Stimulated activated naive CD8-positive, alpha-beta T cell treated with anti-CD3 and anti-CD28 coated beads, Interleukin-15, amount 100 ng/mL, for 72 hours (primary cell): ENCODE results near the gene MAST1.
A peak's percentile ranks its signal among the peaks of the same experiment; 100 is the strongest.

ENCODE experiments used
- ATAC-seq: fragments of 150-1000 bp; cut with Tn5 transposase; 2 replicates; pipeline ENCODE4 v1.10.0; 2021; ENCODE audit warnings: mild to moderate bottlenecking, moderate library complexity
- DNase-seq, 2 donors: peaks; one replicate each; pipeline ENCODE4 v3.0.0; 2021 to 2022
- H3K27ac Mint-ChIP-seq, 2 donors: one replicate each; pipeline ENCODE4 v1.8.0; 2022; ENCODE audit warnings: mild to moderate bottlenecking in 2 of 2, mixed read lengths in 2 of 2, moderate library complexity in 2 of 2
- H3K27me3 Mint-ChIP-seq: one replicate; pipeline ENCODE4 v1.8.0; 2022; ENCODE audit warnings: mixed read lengths
- H3K4me1 Mint-ChIP-seq: one replicate; pipeline ENCODE4 v1.8.0; 2022; ENCODE audit warnings: mild to moderate bottlenecking, mixed read lengths
- H3K4me3 Mint-ChIP-seq, 2 donors: one replicate each; pipeline ENCODE4 v1.8.0; 2022; ENCODE audit warnings: mild to moderate bottlenecking in 2 of 2, mixed read lengths in 2 of 2, moderate library complexity in 1 of 2
- H3K9me3 Mint-ChIP-seq, 2 donors: one replicate each; pipeline ENCODE4 v1.8.0; 2022; ENCODE audit warnings: mixed read lengths in 2 of 2

Gene MAST1

GRCh38 chr19:12871681-12872080 lies 33.4 kb downstream of the MAST1 start:
- Mint-ChIP-seq H3K4me3 (no peak overlapping the region), H3K27ac (no peak overlapping the region), H3K9me3 (peaks cover 0 to 3% of the 10 kb centered on the region in 2 donors), H3K27me3 (no peaks in the 10 kb centered on the region), H3K4me1 (peaks cover 21% of the 10 kb centered on the region)
- no peak for DNase-seq
- ATAC-seq, result no peak

GRCh38 chr19:12872255-12872654 lies 33.9 kb downstream of the MAST1 start:
- Mint-ChIP-seq H3K27me3 (no peaks in the 10 kb centered on the region), H3K4me1 (peaks cover 15% of the 10 kb centered on the region), H3K9me3 (peaks cover 0 to 3% of the 10 kb centered on the region in 2 donors), H3K4me3 (no peak overlapping the region), H3K27ac (no peak overlapping the region)
- DNase-seq, result no peak
- no peak for ATAC-seq

- Mint-ChIP-seq H3K27ac (peak overlapping the region in 1 of 2 donors; percentile 59), H3K9me3 (peaks cover 0 to 3% of the 10 kb centered on the region in 2 donors), H3K4me3 (peak overlapping the region; percentile 27 to 71), H3K4me1 (peaks cover 10% of the 10 kb centered on the region), H3K27me3 (no peaks in the 10 kb centered on the region)
- DNase-seq (peak; percentile 57 to 66), ATAC-seq (peak; percentile 72)
Observed at GRCh38 chr19:12872941-12873890, 34.9 kb downstream of the MAST1 start.

DNA sequence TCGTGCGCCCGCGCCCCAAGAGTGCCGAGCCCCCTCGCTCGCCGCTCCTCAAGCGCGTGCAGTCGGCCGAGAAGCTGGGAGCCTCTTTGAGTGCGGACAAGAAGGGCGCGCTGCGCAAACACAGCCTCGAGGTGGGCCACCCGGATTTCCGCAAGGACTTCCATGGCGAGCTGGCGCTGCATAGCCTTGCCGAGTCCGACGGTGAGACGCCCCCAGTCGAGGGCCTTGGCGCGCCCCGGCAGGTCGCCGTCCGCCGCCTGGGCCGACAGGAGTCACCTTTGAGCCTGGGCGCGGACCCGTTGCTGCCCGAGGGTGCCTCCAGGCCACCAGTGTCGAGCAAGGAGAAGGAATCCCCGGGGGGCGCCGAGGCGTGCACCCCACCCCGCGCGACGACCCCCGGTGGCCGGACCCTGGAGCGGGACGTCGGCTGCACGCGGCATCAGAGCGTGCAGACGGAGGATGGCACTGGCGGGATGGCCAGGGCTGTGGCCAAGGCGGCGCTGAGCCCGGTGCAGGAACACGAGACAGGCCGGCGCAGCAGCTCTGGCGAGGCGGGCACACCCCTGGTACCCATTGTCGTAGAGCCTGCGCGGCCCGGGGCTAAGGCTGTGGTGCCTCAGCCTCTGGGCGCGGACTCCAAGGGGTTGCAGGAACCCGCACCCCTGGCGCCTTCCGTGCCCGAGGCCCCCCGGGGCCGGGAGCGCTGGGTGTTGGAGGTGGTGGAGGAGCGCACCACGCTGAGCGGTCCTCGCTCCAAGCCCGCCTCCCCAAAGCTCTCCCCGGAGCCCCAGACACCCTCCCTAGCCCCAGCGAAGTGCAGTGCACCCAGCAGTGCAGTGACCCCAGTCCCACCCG lies 35.8 kb downstream of the MAST1 start:
- ATAC-seq, result peak; percentile 34
- Mint-ChIP-seq H3K4me3 (no peak overlapping the region), H3K9me3 (peaks cover 0 to 3% of the 10 kb centered on the region in 2 donors), H3K27me3 (no peaks in the 10 kb centered on the region), H3K27ac (peak overlapping the region in 1 of 2 donors; percentile 59), H3K4me1 (peaks cover 9% of the 10 kb centered on the region)
- no peak for DNase-seq

DNA sequence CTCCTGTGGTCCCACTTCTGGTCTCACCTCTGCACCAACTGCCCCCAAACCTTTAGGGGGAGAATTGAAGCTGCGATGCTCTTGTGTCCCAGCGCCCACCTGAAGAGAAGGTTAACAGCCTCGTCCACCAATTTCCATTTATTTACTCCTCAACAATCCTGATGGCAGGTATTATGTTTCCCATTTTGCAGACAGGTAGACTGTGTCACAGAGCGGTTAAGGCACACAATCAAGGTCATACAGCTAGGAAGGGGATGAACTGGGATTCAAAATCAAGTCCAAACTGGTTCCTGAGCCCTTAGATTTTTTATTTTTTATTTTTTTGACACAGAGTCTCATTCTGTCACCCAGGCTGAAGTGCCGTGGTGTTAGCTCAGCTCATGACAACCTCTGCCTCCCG lies 36.8 kb downstream of the MAST1 start:
- Mint-ChIP-seq H3K4me3 (no peak overlapping the region), H3K27me3 (no peaks in the 10 kb centered on the region), H3K9me3 (peaks cover 0 to 3% of the 10 kb centered on the region in 2 donors), H3K27ac (no peak overlapping the region), H3K4me1 (peaks cover 16% of the 10 kb centered on the region)
- no peak for ATAC-seq
- no peak for DNase-seq

- no peaks in the 10 kb centered on the region for H3K27me3 Mint-ChIP-seq
- peak overlapping the region; percentile 91 to 92 for H3K4me3 Mint-ChIP-seq
- H3K4me1 Mint-ChIP-seq, result peaks cover 45% of the 10 kb centered on the region
- peak; percentile 0 for ATAC-seq
- DNase-seq, result no peak
- peaks cover 0 to 8% of the 10 kb centered on the region in 2 donors for H3K9me3 Mint-ChIP-seq
- peak overlapping the region; percentile 72 for H3K27ac Mint-ChIP-seq
Observed at GRCh38 chr19:12880551-12881171, 42.3 kb downstream of the MAST1 start.

GRCh38 chr19:12881172-12881808 lies 43.0 kb downstream of the MAST1 start, which contains the start of gene DNASE2:
Gene DNASE2, minus strand, starts transcription at chr19:12881449. Its CDS starts 74 bp downstream, at chr19:12881375.
- Mint-ChIP-seq H3K4me1 (peaks cover 48% of the 10 kb centered on the region), H3K9me3 (peaks cover 0 to 8% of the 10 kb centered on the region in 2 donors), H3K4me3 (peak within 1 kb of the TSS; percentile 91 to 92), H3K27ac (peak within 1 kb of the TSS; percentile 86 to 88), H3K27me3 (no peaks in the 10 kb centered on the region)
- peak; percentile 83 to 91 for DNase-seq
- peak; percentile 74 for ATAC-seq

GRCh38 chr19:12882589-12882988 lies 44.3 kb downstream of the MAST1 start:
- DNase-seq (no peak), ATAC-seq (no peak)
- Mint-ChIP-seq H3K9me3 (peaks cover 0 to 8% of the 10 kb centered on the region in 2 donors), H3K27me3 (no peaks in the 10 kb centered on the region), H3K4me3 (peak overlapping the region; percentile 91 to 92), H3K4me1 (peaks cover 53% of the 10 kb centered on the region), H3K27ac (peak overlapping the region in 1 of 2 donors; percentile 86)

GRCh38 chr19:12884202-12884601 lies 45.9 kb downstream of the MAST1 start:
- DNase-seq, result no peak
- Mint-ChIP-seq H3K27me3 (no peaks in the 10 kb centered on the region), H3K4me3 (peak overlapping the region; percentile 89 to 97), H3K9me3 (peaks cover 0 to 8% of the 10 kb centered on the region in 2 donors), H3K4me1 (peaks cover 44% of the 10 kb centered on the region), H3K27ac (no peak overlapping the region)
- ATAC-seq, result no peak

GRCh38 chr19:12884627-12884925 lies 46.3 kb downstream of the MAST1 start:
- H3K27ac Mint-ChIP-seq, result no peak overlapping the region
- DNase-seq (no peak), ATAC-seq (no peak)
- H3K4me3 Mint-ChIP-seq, result peak overlapping the region; percentile 89 to 97
- peaks cover 41% of the 10 kb centered on the region for H3K4me1 Mint-ChIP-seq
- H3K9me3 Mint-ChIP-seq, result peaks cover 0 to 8% of the 10 kb centered on the region in 2 donors
- no peaks in the 10 kb centered on the region for H3K27me3 Mint-ChIP-seq

- peak; percentile 94 to 97 for DNase-seq
- Mint-ChIP-seq H3K27me3 (no peaks in the 10 kb centered on the region), H3K4me1 (peaks cover 41% of the 10 kb centered on the region), H3K9me3 (peaks cover 0 to 8% of the 10 kb centered on the region in 2 donors), H3K27ac (peak overlapping the region; percentile 70 to 91), H3K4me3 (peak overlapping the region; percentile 89 to 97)
- peak; percentile 86 for ATAC-seq
Observed at GRCh38 chr19:12884926-12885748, 46.8 kb downstream of the MAST1 start.

- ATAC-seq, result peak; percentile 39
- H3K9me3 Mint-ChIP-seq, result peaks cover 0 to 8% of the 10 kb centered on the region in 2 donors
- H3K4me3 Mint-ChIP-seq, result peak overlapping the region; percentile 79 to 80
- H3K27me3 Mint-ChIP-seq, result no peaks in the 10 kb centered on the region
- DNase-seq, result no peak
- H3K4me1 Mint-ChIP-seq, result peaks cover 42% of the 10 kb centered on the region
- H3K27ac Mint-ChIP-seq, result peak overlapping the region; percentile 12 to 69
Observed at GRCh38 chr19:12885749-12886650, 47.7 kb downstream of the MAST1 start.

- peak overlapping the region; percentile 79 to 80 for H3K4me3 Mint-ChIP-seq
Observed at GRCh38 chr19:12886651-12886968, 48.3 kb downstream of the MAST1 start.

More at GRCh38 chr19:12886651-12886968, 48.3 kb downstream of the MAST1 start:
- Mint-ChIP-seq H3K27ac (peak overlapping the region in 1 of 2 donors; percentile 69), H3K27me3 (no peaks in the 10 kb centered on the region), H3K9me3 (peaks cover 0 to 8% of the 10 kb centered on the region in 2 donors), H3K4me1 (peaks cover 48% of the 10 kb centered on the region)
- ATAC-seq, result no peak
- DNase-seq, result no peak
